OCI-LY7 (cell line): ENCODE results near the gene COL3A1.

Experiments
- CTCF ChIP-seq: fragments of 200-600 bp; sonication (generic); conservative IDR thresholded peaks from 2 replicates; pipeline ENCODE4 v1.5.1; 2014; ENCODE audit warnings: mild to moderate bottlenecking, antibody characterized with exemption, low read length, moderate library complexity, mixed read lengths
- EZH2phosphoT487 ChIP-seq: fragments of 200-600 bp; sonication (generic); IDR thresholded peaks from 2 replicates; pipeline ENCODE4 v1.6.1; 2018; ENCODE audit warnings: low read depth, borderline replicate concordance, mild to moderate bottlenecking, mixed run types, antibody characterized with exemption, low read length, moderate library complexity, mixed read lengths

GRCh38 chr2:189046320-189046719 is 72.1 kb downstream of the COL3A1 start:
- no peak for TF ChIP-seq CTCF
- TF ChIP-seq EZH2phosphoT487 = no peak
